Keratinocyte (primary cell): ENCODE data around the gene HIP1.
"Not testable (repeated sequence)": the region's sequence is repeated elsewhere in the genome, so short reads cannot be mapped to it uniquely, and the experiment has no call there.

Experiments
- EZH2 ChIP-seq: IDR thresholded peaks from one replicate; pipeline ENCODE4 v1.6.1; 2012; ENCODE audit warnings: inconsistent platforms, mild to moderate bottlenecking, low read length, moderate library complexity
- TF ChIP-seq, protein P1 (sequence below), 3 experiments: IDR thresholded peaks in 1 of 3; conservative IDR thresholded peaks in 1 of 3; optimal IDR thresholded peaks in 1 of 3; 2 replicates in 2 of 3; 3 replicates in 1 of 3; pipeline versions ENCODE3 to v1.5.1; 2011; ENCODE audit warnings: low read length in 3 of 3, mild to moderate bottlenecking in 3 of 3, moderate library complexity in 2 of 3, control low read depth in 1 of 3, inconsistent platforms in 1 of 3; ENCODE audit not compliant: insufficient read depth in 2 of 3; ENCODE audit errors: extremely low read depth in 1 of 3

DNA sequence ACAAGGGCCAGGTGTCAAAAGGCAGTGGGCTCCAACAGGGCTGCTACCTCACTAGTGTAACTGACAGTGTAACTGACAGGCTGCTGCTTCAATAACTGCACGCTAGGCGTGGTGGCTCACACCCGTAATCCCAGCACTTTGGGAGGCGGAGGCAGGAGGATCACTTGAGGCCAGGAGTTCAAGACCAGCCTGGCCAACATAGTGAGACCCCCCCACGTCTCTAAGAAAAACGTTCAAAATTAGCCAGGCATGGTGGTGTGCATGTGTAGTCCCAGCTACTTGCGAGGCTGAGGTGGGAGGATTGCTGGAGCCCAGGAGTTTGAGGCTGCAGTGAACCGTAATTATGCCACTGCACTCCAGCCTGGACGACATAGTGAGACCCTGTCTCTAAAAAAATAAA is 16.8 kb downstream of the HIP1 start:
- TF ChIP-seq, protein P1, sequence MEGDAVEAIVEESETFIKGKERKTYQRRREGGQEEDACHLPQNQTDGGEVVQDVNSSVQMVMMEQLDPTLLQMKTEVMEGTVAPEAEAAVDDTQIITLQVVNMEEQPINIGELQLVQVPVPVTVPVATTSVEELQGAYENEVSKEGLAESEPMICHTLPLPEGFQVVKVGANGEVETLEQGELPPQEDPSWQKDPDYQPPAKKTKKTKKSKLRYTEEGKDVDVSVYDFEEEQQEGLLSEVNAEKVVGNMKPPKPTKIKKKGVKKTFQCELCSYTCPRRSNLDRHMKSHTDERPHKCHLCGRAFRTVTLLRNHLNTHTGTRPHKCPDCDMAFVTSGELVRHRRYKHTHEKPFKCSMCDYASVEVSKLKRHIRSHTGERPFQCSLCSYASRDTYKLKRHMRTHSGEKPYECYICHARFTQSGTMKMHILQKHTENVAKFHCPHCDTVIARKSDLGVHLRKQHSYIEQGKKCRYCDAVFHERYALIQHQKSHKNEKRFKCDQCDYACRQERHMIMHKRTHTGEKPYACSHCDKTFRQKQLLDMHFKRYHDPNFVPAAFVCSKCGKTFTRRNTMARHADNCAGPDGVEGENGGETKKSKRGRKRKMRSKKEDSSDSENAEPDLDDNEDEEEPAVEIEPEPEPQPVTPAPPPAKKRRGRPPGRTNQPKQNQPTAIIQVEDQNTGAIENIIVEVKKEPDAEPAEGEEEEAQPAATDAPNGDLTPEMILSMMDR (optimal IDR thresholded peaks at IDR 0.05 in 1 of 3, IDR thresholded peaks at IDR 0.05 in 1 of 3, conservative IDR thresholded peaks at IDR 0.05 in 1 of 3; ENCODE audit: extremely low read depth in 1 of 3, insufficient read depth in 2 of 3, low read length in 3 of 3) = not testable (repeated sequence)
- not testable (repeated sequence) for TF ChIP-seq EZH2
